Left lobe of liver (tissue), 2 donors: ENCODE measurements around the gene FDCSP. TPM values are rescaled to one million over a fixed set of nuclear protein-coding genes. Genes with fewer than 3 reads are reported as not detected.
"Not testable (repeated sequence)": the region's sequence is repeated elsewhere in the genome, so short reads cannot be mapped to it uniquely, and the experiment has no call there.

Experiments used
- ATAC-seq: fragments of 200-7000 bp; cut with Tn5 transposase; one replicate; pipeline ENCODE4 v1.9.1; 2020; ENCODE audit warnings: mild to moderate bottlenecking, moderate library complexity
- DNase-seq: peaks from one replicate; pipeline ENCODE4 v3.0.0-alpha.2; 2020; ENCODE audit warnings: low spot score
- total RNA-seq: library from RNA; stranded (reverse); gene quantifications from one replicate; pipeline ENCODE4 v1.2.1, GENCODE V29; 2021
- donor health status: DM: no; HTN: no; CAD: no; lungs with moderate emphysema.
- donor health status: DM: no; HTN: yes; CAD: no.

The FDCSP gene
- total RNA-seq, result not detected

- DNase-seq (no peak), ATAC-seq (no peak)
These were observed at the start of gene FDCSP for GRCh38 chr4:70225824-70226223. Gene FDCSP (plus strand): TSS chr4:70226124. CDS start chr4:70231195, 5,071 bp downstream.

- DNase-seq (no peak), ATAC-seq (no peak)
These were observed 48.8 kb upstream of the FDCSP start for GRCh38 chr4:70177090-70177489.

GRCh38 chr4:70178075-70178660 is 47.8 kb upstream of the FDCSP start:
- DNase-seq (no peak), ATAC-seq (no peak)

GRCh38 chr4:70179811-70180210 is 46.1 kb upstream of the FDCSP start:
- ATAC-seq (no peak), DNase-seq (no peak)

GRCh38 chr4:70181864-70182263 is 44.1 kb upstream of the FDCSP start:
- DNase-seq, result no peak
- no peak for ATAC-seq

- ATAC-seq (peak; percentile 46), DNase-seq (no peak)
These were observed 43.3 kb upstream of the FDCSP start for GRCh38 chr4:70182517-70183167.

- ATAC-seq, result peak; percentile 84
These were observed 42.6 kb upstream of the FDCSP start for GRCh38 chr4:70183168-70183939.

GRCh38 chr4:70183940-70184246 is 42.0 kb upstream of the FDCSP start:
- no peak for ATAC-seq
- DNase-seq, result no peak

More at GRCh38 chr4:70183168-70183939, 42.6 kb upstream of the FDCSP start:
- DNase-seq, result no peak

- DNase-seq, result no peak
- no peak for ATAC-seq
These were observed 38.7 kb upstream of the FDCSP start for GRCh38 chr4:70187216-70187615.

GRCh38 chr4:70190579-70190978 is 35.3 kb upstream of the FDCSP start:
- ATAC-seq (no peak), DNase-seq (no peak)

- DNase-seq (no peak), ATAC-seq (no peak)
These were observed 34.3 kb upstream of the FDCSP start for GRCh38 chr4:70191647-70192046.

GRCh38 chr4:70192895-70193294 is 33.0 kb upstream of the FDCSP start:
- DNase-seq (no peak), ATAC-seq (no peak)

GRCh38 chr4:70195425-70195824 is 30.5 kb upstream of the FDCSP start, which contains the start of gene ODAM:
Gene ODAM (plus strand): TSS chr4:70195725. CDS start chr4:70196544, 819 bp downstream.
- ATAC-seq (no peak), DNase-seq (no peak)

GRCh38 chr4:70196857-70197256 is 29.1 kb upstream of the FDCSP start:
- DNase-seq (no peak), ATAC-seq (no peak)

GRCh38 chr4:70197842-70198241 is 28.1 kb upstream of the FDCSP start:
- DNase-seq, result no peak

GRCh38 chr4:70203601-70204000 is 22.3 kb upstream of the FDCSP start:
- ATAC-seq, result peak; percentile 91

More at GRCh38 chr4:70197842-70198241, 28.1 kb upstream of the FDCSP start:
- no peak for ATAC-seq

GRCh38 chr4:70212752-70213151 is 13.2 kb upstream of the FDCSP start:
- not testable (repeated sequence) for DNase-seq

More at GRCh38 chr4:70203601-70204000, 22.3 kb upstream of the FDCSP start:
- DNase-seq, result no peak

GRCh38 chr4:70216109-70216508 is 9.8 kb upstream of the FDCSP start:
- ATAC-seq, DNase-seq: not testable (repeated sequence)

More at GRCh38 chr4:70212752-70213151, 13.2 kb upstream of the FDCSP start:
- not testable (repeated sequence) for ATAC-seq

- not testable (repeated sequence) for ATAC-seq, DNase-seq
These were observed 9.4 kb upstream of the FDCSP start for GRCh38 chr4:70216550-70216949.

GRCh38 chr4:70221389-70221788 is 4.5 kb upstream of the FDCSP start:
- ATAC-seq, DNase-seq: not testable (repeated sequence)

- not testable (repeated sequence) for DNase-seq, ATAC-seq
These were observed 4.1 kb upstream of the FDCSP start for GRCh38 chr4:70221818-70222217.

GRCh38 chr4:70236125-70236524 is 10.2 kb downstream of the FDCSP start:
- no peak for DNase-seq
- no peak for ATAC-seq
